Activated CD4-positive, alpha-beta T cell treated with anti-CD3 and anti-CD28 coated beads, Interleukin-2, amount 10 ng/mL, durations not matched to agents 7 days and 5 days (primary cell): ENCODE results near the gene MAGEA9. TPM values are rescaled to one million over a fixed set of nuclear protein-coding genes. Genes with fewer than 3 reads are reported as not detected.
"Not testable (repeated sequence)": the region's sequence is repeated elsewhere in the genome, so short reads cannot be mapped to it uniquely, and the experiment has no call there.

Experiments
- CTCF ChIA-PET: fragments of 350-600 bp; sonication (Branson Sonifier 250); formaldehyde crosslinking; loops from one replicate; lab custom pipeline; 2021; ENCODE audit warnings: antibody characterized with exemption; lab: Charles Lee
- POLR2A ChIA-PET: fragments of 350-600 bp; sonication (Branson Sonifier 250); formaldehyde crosslinking; loops from one replicate; lab custom pipeline; 2021; ENCODE audit warnings: antibody characterized with exemption; lab: Charles Lee
- DNase-seq: peaks from one replicate; pipeline ENCODE4 v3.0.0-alpha.2; 2020
- H3K27ac Mint-ChIP-seq: one replicate; pipeline ENCODE4 v1.8.0; 2021; ENCODE audit warnings: mild to moderate bottlenecking, moderate library complexity, mixed read lengths
- H3K27me3 Mint-ChIP-seq: one replicate; pipeline ENCODE4 v1.8.0; 2021; ENCODE audit warnings: mixed read lengths
- H3K36me3 Mint-ChIP-seq: one replicate; pipeline ENCODE4 v1.8.0; 2021; ENCODE audit warnings: low read depth, mixed read lengths
- H3K4me1 Mint-ChIP-seq: one replicate; pipeline ENCODE4 v1.8.0; 2021; ENCODE audit warnings: mixed read lengths
- H3K4me3 Mint-ChIP-seq: one replicate; pipeline ENCODE4 v1.8.0; 2021; ENCODE audit warnings: mild to moderate bottlenecking, moderate library complexity, mixed read lengths
- H3K9me3 Mint-ChIP-seq: one replicate; pipeline ENCODE4 v1.8.0; 2021; ENCODE audit warnings: mixed read lengths
- total RNA-seq, 2 experiments: library from RNA; stranded (reverse); gene quantifications; one replicate each; pipeline ENCODE4 v1.2.3, GENCODE V29; 2021

Gene MAGEA9
- total RNA-seq, 2 experiments from 2014 or later: not detected

GRCh38 chrX:149829751-149830191 is 48.0 kb downstream of the MAGEA9 start:
- H3K27ac Mint-ChIP-seq: peak overlapping the region; percentile 88
- H3K4me1 Mint-ChIP-seq: peaks cover 27% of the 10 kb centered on the region
- H3K27me3 Mint-ChIP-seq: peaks cover 3% of the 10 kb centered on the region
- ChIA-PET CTCF (no interaction called here), POLR2A (interaction anchor here (0.6 to 0.7 kb wide), 2 partner anchors 10 to 111 kb away, joined by 3 to 5 read pairs; no protein-coding TSS in a partner anchor)
- peak overlapping the region; percentile 71 for H3K4me3 Mint-ChIP-seq
- no peaks in the 10 kb centered on the region for H3K36me3 Mint-ChIP-seq
- H3K9me3 Mint-ChIP-seq: no peaks in the 10 kb centered on the region
- DNase-seq: peak; percentile 22

- peak overlapping the region; percentile 71 for H3K4me3 Mint-ChIP-seq
- POLR2A ChIA-PET: interaction anchor here (0.7 kb wide), 1 partner anchor 110 kb away, joined by 3 read pairs; no protein-coding TSS in a partner anchor
- CTCF ChIA-PET: no interaction called here
- DNase-seq: peak; percentile 12
- H3K9me3 Mint-ChIP-seq: no peaks in the 10 kb centered on the region
- H3K4me1 Mint-ChIP-seq: peaks cover 27% of the 10 kb centered on the region
- peak overlapping the region; percentile 88 for H3K27ac Mint-ChIP-seq
- H3K36me3 Mint-ChIP-seq: no peaks in the 10 kb centered on the region
- peaks cover 3% of the 10 kb centered on the region for H3K27me3 Mint-ChIP-seq
Observed at GRCh38 chrX:149830192-149830873, 48.6 kb downstream of the MAGEA9 start.

GRCh38 chrX:149831473-149831872 is 49.7 kb downstream of the MAGEA9 start:
- no peak for DNase-seq
- Mint-ChIP-seq H3K27ac (no peak overlapping the region), H3K4me3 (no peak overlapping the region), H3K36me3 (no peaks in the 10 kb centered on the region), H3K9me3 (no peaks in the 10 kb centered on the region), H3K27me3 (peaks cover 2% of the 10 kb centered on the region), H3K4me1 (peaks cover 26% of the 10 kb centered on the region)
- ChIA-PET POLR2A (no interaction called here), CTCF (no interaction called here)

- DNase-seq, H3K27me3 Mint-ChIP-seq, H3K4me1 Mint-ChIP-seq, H3K27ac Mint-ChIP-seq, H3K4me3 Mint-ChIP-seq, POLR2A ChIA-PET, H3K36me3 Mint-ChIP-seq, H3K9me3 Mint-ChIP-seq: not testable (repeated sequence)
- CTCF ChIA-PET: interaction anchor here (0.7 to 1.1 kb wide), 2 partner anchors 13 to 870 kb away, joined by 3 read pairs; no protein-coding TSS in a partner anchor
Observed at GRCh38 chrX:149836728-149837127, 55.0 kb downstream of the MAGEA9 start.

GRCh38 chrX:149837167-149837566 is 55.4 kb downstream of the MAGEA9 start:
- Mint-ChIP-seq H3K36me3 (no peaks in the 10 kb centered on the region), H3K27ac (no peak overlapping the region), H3K27me3 (peaks cover 2% of the 10 kb centered on the region), H3K4me1 (peaks cover 7% of the 10 kb centered on the region), H3K4me3 (no peak overlapping the region), H3K9me3 (no peaks in the 10 kb centered on the region)
- ChIA-PET CTCF (interaction anchor here (0.7 to 1.1 kb wide), 2 partner anchors 13 to 870 kb away, joined by 3 read pairs; no protein-coding TSS in a partner anchor), POLR2A (no interaction called here)
- no peak for DNase-seq

Other genes starting within 250 kb of the MAGEA9 start
- 10 to 100 TPM; 33.2 to 37.2 TPM for gene EOLA1, start 240.9 kb upstream of the MAGEA9 start, total RNA-seq
- not detected for gene HSFX3, start 232.0 kb upstream of the MAGEA9 start, total RNA-seq
- gene MAGEA9B, start 194.5 kb upstream of the MAGEA9 start, total RNA-seq: not detected
- under 1 TPM in 1 of 2 experiments, not detected in 1; 0.35 TPM for gene HSFX2, start 186.6 kb upstream of the MAGEA9 start, total RNA-seq
- gene TMEM185A, start 150.1 kb upstream of the MAGEA9 start, total RNA-seq: 10 to 100 TPM; 15.8 to 16.8 TPM
- not detected for gene MAGEA11, start 69.9 kb upstream of the MAGEA9 start, total RNA-seq
- gene HSFX1, start 7.9 kb upstream of the MAGEA9 start, total RNA-seq: under 1 TPM; 0.60 to 0.89 TPM
- not detected for gene MAGEA8, start 99.3 kb downstream of the MAGEA9 start, total RNA-seq
- not detected for gene HSFX4, start 147.6 kb downstream of the MAGEA9 start, total RNA-seq
- 10 to 100 TPM; 22.6 to 25.4 TPM for gene EOLA2, start 156.6 kb downstream of the MAGEA9 start, total RNA-seq